ENCODE measurements around the gene CCP110. TPM values are rescaled to one million over a fixed set of nuclear protein-coding genes. Genes with fewer than 3 reads are reported as not detected.
A peak's percentile ranks its signal among the peaks of the same experiment; 100 is the strongest.

CCP110 gene
- total and polyA plus RNA-seq, 2 of the 13 experiments (the other 11 are each of a cell fraction or from before 2014, with no cell fraction given): 10.0 to 11.1 TPM

DNA sequence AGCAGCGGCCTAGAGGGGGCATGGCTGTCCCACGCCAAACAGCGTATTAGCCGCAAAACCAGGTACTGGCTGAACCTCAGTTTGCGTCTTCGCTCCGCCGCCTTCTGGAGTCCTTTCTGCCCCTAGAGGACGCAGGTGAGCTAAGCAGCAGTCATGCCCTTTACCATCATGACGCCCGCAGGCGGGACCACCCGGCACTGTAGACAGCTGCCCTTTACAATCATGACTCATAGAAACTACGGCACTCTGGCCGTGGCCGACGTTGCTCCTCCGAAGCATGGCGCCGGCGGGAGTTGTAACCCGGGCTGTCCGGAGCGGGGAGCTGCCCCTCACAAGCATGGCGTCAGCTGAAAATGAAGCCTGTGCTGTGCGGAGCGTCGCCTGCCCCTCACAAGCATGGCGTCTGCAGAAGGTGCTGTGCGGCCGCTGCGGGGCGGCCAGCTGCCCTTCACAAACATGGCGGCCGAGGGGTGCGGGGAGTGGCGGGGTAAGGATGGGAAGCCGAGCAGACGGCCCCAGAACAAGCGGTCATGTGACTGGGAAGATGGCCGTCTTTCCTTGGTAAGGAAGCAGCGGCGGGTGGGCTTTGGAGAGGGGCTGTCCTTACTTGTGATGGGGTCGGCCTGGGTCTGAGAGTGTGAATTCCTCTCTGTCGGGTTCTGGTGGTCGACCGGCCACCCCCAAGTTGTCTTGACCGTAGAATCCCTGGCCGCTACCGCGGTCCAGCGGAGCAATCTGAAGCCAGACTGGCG, 31.6 kb downstream of the CCP110 start, which contains the start of gene VPS35L (continued):
- TF ChIP-seq AHDC1 (CRISPR knock-in tag; IDR thresholded peaks at IDR 0.05; ENCODE audit: borderline replicate concordance): 0 out of 2 replicates have a peak, but pooled peaks have one; percentile 31
- TF ChIP-seq MED13 (CRISPR knock-in tag; IDR thresholded peaks at IDR 0.05): no peak; the same call in 1 of the 2 replicates
- TF ChIP-seq CERS6 (CRISPR knock-in tag; IDR thresholded peaks at IDR 0.05): no peak; the same call in 1 of the 2 replicates
- TF ChIP-seq MLLT10 (CRISPR knock-in tag; IDR thresholded peaks at IDR 0.05): no peak
- peak; percentile 78; the same call in 1 of the 2 replicates for TF ChIP-seq ZNF335 (CRISPR knock-in tag; IDR thresholded peaks at IDR 0.05)
- TF ChIP-seq, protein P1, sequence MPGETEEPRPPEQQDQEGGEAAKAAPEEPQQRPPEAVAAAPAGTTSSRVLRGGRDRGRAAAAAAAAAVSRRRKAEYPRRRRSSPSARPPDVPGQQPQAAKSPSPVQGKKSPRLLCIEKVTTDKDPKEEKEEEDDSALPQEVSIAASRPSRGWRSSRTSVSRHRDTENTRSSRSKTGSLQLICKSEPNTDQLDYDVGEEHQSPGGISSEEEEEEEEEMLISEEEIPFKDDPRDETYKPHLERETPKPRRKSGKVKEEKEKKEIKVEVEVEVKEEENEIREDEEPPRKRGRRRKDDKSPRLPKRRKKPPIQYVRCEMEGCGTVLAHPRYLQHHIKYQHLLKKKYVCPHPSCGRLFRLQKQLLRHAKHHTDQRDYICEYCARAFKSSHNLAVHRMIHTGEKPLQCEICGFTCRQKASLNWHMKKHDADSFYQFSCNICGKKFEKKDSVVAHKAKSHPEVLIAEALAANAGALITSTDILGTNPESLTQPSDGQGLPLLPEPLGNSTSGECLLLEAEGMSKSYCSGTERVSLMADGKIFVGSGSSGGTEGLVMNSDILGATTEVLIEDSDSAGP (CRISPR knock-in tag; IDR thresholded peaks at IDR 0.05; ENCODE audit: borderline replicate concordance): peak; percentile 94
- no peak for TF ChIP-seq THYN1 (CRISPR knock-in tag; IDR thresholded peaks at IDR 0.05; ENCODE audit: borderline replicate concordance, low read depth)
- peak; percentile 78; the same call in 1 of the 2 replicates for TF ChIP-seq ZNF124 (CRISPR knock-in tag; IDR thresholded peaks at IDR 0.05)
- peak; percentile 96 for TF ChIP-seq ZNF274 (CRISPR knock-in tag; IDR thresholded peaks at IDR 0.05)
- peak; percentile 96 for TF ChIP-seq MTF2 (CRISPR knock-in tag; IDR thresholded peaks at IDR 0.05; ENCODE audit: borderline replicate concordance)
- peak; percentile 83; the same call in 1 of the 2 replicates for TF ChIP-seq FOSL1 (CRISPR knock-in tag; IDR thresholded peaks at IDR 0.05; ENCODE audit: borderline replicate concordance)
- no peak for TF ChIP-seq SRSF1 (optimal IDR thresholded peaks at IDR 0.05; ENCODE audit: low read depth, low read length)
- TF ChIP-seq ATAD3A (CRISPR knock-in tag; IDR thresholded peaks at IDR 0.05): 0 out of 2 replicates have a peak, but pooled peaks have one; percentile 14
- TF ChIP-seq, protein P2, sequence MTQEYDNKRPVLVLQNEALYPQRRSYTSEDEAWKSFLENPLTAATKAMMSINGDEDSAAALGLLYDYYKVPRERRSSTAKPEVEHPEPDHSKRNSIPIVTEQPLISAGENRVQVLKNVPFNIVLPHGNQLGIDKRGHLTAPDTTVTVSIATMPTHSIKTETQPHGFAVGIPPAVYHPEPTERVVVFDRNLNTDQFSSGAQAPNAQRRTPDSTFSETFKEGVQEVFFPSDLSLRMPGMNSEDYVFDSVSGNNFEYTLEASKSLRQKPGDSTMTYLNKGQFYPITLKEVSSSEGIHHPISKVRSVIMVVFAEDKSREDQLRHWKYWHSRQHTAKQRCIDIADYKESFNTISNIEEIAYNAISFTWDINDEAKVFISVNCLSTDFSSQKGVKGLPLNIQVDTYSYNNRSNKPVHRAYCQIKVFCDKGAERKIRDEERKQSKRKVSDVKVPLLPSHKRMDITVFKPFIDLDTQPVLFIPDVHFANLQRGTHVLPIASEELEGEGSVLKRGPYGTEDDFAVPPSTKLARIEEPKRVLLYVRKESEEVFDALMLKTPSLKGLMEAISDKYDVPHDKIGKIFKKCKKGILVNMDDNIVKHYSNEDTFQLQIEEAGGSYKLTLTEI (CRISPR knock-in tag; conservative IDR thresholded peaks at IDR 0.05): no peak
- TF ChIP-seq XBP1 (CRISPR knock-in tag; IDR thresholded peaks at IDR 0.05): 0 out of 2 replicates have a peak, but pooled peaks have one; percentile 18
- TF ChIP-seq, protein P3, sequence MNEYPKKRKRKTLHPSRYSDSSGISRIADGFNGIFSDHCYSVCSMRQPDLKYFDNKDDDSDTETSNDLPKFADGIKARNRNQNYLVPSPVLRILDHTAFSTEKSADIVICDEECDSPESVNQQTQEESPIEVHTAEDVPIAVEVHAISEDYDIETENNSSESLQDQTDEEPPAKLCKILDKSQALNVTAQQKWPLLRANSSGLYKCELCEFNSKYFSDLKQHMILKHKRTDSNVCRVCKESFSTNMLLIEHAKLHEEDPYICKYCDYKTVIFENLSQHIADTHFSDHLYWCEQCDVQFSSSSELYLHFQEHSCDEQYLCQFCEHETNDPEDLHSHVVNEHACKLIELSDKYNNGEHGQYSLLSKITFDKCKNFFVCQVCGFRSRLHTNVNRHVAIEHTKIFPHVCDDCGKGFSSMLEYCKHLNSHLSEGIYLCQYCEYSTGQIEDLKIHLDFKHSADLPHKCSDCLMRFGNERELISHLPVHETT (CRISPR knock-in tag; conservative IDR thresholded peaks at IDR 0.05): 0 out of 2 replicates have a peak, but pooled peaks have one; percentile 35
- peak; percentile 81; the same call in 1 of the 2 replicates for TF ChIP-seq ZNF546 (CRISPR knock-in tag; conservative IDR thresholded peaks at IDR 0.05)
